Liver (tissue), 9 donors: ENCODE measurements around the gene LRGUK. TPM values are rescaled to one million over a fixed set of nuclear protein-coding genes. Genes with fewer than 3 reads are reported as not detected.

Source experiments
- DNase-seq: peaks from one replicate; pipeline ENCODE4 v3.0.0-alpha.2; 2017; ENCODE audit warnings: low spot score
- H3K27ac ChIP-seq, 2 donors: one replicate each; pipeline ENCODE4 v1.7.0; 2013; ENCODE audit warnings: inconsistent platforms in 2 of 2, low read length in 2 of 2, control low read depth in 1 of 2, low read depth in 1 of 2, mild to moderate bottlenecking in 1 of 2
- H3K27me3 ChIP-seq, 4 donors: one replicate each; pipeline versions ENCODE4 v1.6.1 to v1.7.0; 2013; ENCODE audit warnings: low read length in 3 of 4, inconsistent platforms in 1 of 4, mild to moderate bottlenecking in 1 of 4, moderate library complexity in 1 of 4; ENCODE audit not compliant: control insufficient read depth in 4 of 4, insufficient read depth in 4 of 4
- H3K36me3 ChIP-seq, 4 donors: one replicate each; pipeline versions ENCODE4 v1.6.1 to v1.7.0; 2013; ENCODE audit warnings: low read length in 3 of 4, mild to moderate bottlenecking in 3 of 4, low read depth in 1 of 4, moderate library complexity in 1 of 4; ENCODE audit not compliant: control insufficient read depth in 4 of 4, insufficient read depth in 3 of 4
- H3K4me1 ChIP-seq, 4 donors: one replicate each; pipeline versions ENCODE4 v1.6.1 to v1.7.0; 2013; ENCODE audit warnings: low read length in 3 of 4, mild to moderate bottlenecking in 3 of 4, moderate library complexity in 1 of 4; ENCODE audit not compliant: control insufficient read depth in 4 of 4, insufficient read depth in 4 of 4
- H3K4me3 ChIP-seq, 3 donors: one replicate each; pipeline versions ENCODE4 v1.6.1 to v1.7.0; 2013; ENCODE audit warnings: low read length in 3 of 3, control low read depth in 1 of 3, low read depth in 1 of 3, mild to moderate bottlenecking in 1 of 3
- H3K9ac ChIP-seq, 2 donors: one replicate each; pipeline ENCODE4 v1.7.0; 2013; ENCODE audit warnings: low read length in 2 of 2, mild to moderate bottlenecking in 2 of 2, moderate library complexity in 2 of 2, control low read depth in 1 of 2, low read depth in 1 of 2
- H3K9me3 ChIP-seq, 4 donors: one replicate each; pipeline versions ENCODE4 v1.6.1 to v1.7.0; 2013; ENCODE audit warnings: low read length in 3 of 4; ENCODE audit not compliant: control insufficient read depth in 4 of 4
- EGR1 ChIP-seq, 2 donors: IDR thresholded peaks; 2 replicates each; pipeline ENCODE4 v1.6.1; 2016 to 2018; ENCODE audit warnings: antibody characterized with exemption in 2 of 2, low read depth in 2 of 2
- FOXA1 ChIP-seq: IDR thresholded peaks from 2 replicates; pipeline ENCODE4 v1.6.1; 2016; ENCODE audit warnings: antibody characterized with exemption
- FOXA2 ChIP-seq: IDR thresholded peaks from 2 replicates; pipeline ENCODE4 v1.6.1; 2016; ENCODE audit warnings: antibody characterized with exemption
- GABPA ChIP-seq, 2 donors: IDR thresholded peaks in 1 of 2; conservative IDR thresholded peaks in 1 of 2; 2 replicates each; pipeline ENCODE4 v1.6.1; 2016; ENCODE audit warnings: antibody characterized with exemption in 2 of 2, mild to moderate bottlenecking in 1 of 2, moderate library complexity in 1 of 2
- HNF4A ChIP-seq, 2 donors: conservative IDR thresholded peaks; 2 replicates each; pipeline ENCODE4 v1.6.1; 2016; ENCODE audit warnings: antibody characterized with exemption in 2 of 2, mild to moderate bottlenecking in 2 of 2
- HNF4G ChIP-seq: IDR thresholded peaks from 2 replicates; pipeline ENCODE4 v1.6.1; 2016; ENCODE audit warnings: antibody characterized with exemption
- JUND ChIP-seq, 2 donors: IDR thresholded peaks; 2 replicates each; pipeline ENCODE4 v1.6.1; 2016; ENCODE audit warnings: antibody characterized with exemption in 2 of 2
- MAX ChIP-seq: IDR thresholded peaks from 2 replicates; pipeline ENCODE4 v1.6.1; 2016; ENCODE audit warnings: antibody characterized with exemption
- NR2F2 ChIP-seq: IDR thresholded peaks from 2 replicates; pipeline ENCODE4 v1.6.1; 2016; ENCODE audit warnings: antibody characterized with exemption
- RAD21 ChIP-seq, 2 donors: IDR thresholded peaks; 2 replicates each; pipeline ENCODE4 v1.6.1; 2016; ENCODE audit warnings: antibody characterized with exemption in 2 of 2, mild to moderate bottlenecking in 2 of 2
- RXRA ChIP-seq, 2 donors: IDR thresholded peaks; 2 replicates each; pipeline ENCODE4 v1.6.1; 2017 to 2018; ENCODE audit warnings: antibody characterized with exemption in 2 of 2, mild to moderate bottlenecking in 1 of 2
- SP1 ChIP-seq: IDR thresholded peaks from 2 replicates; pipeline ENCODE4 v1.6.1; 2018; ENCODE audit warnings: antibody characterized with exemption, mild to moderate bottlenecking
- TAF1 ChIP-seq: conservative IDR thresholded peaks from 2 replicates; pipeline ENCODE4 v1.6.1; 2016; ENCODE audit warnings: antibody characterized with exemption, mild to moderate bottlenecking
- YY1 ChIP-seq: IDR thresholded peaks from 2 replicates; pipeline ENCODE4 v1.6.1; 2016; ENCODE audit warnings: antibody characterized with exemption, mild to moderate bottlenecking
- ZBTB33 ChIP-seq: IDR thresholded peaks from 2 replicates; pipeline ENCODE4 v1.6.1; 2016; ENCODE audit warnings: antibody characterized with exemption
- WGBS: extraction: QIAGEN DNeasy Blood & Tissue Kit; methylation state at CpG from one replicate; pipeline ENCODE4 v1.1.7; 2013; 5-methylcytosine and 5-hydroxymethylcytosine counted together
- polyA plus RNA-seq, 2 donors: library from polyadenylated mRNA; stranded (reverse) in 1 of 2; unstranded in 1 of 2; fragments of 200-250 nt in 1 of 2; fragments of >200 nt in 1 of 2; fragmentation: Nextera tagmentation in 1 of 2; extraction: Ambion mirVana in 1 of 2; gene quantifications; one replicate each; pipeline versions ENCODE4 v1.2.1 to v1.2.3, GENCODE V29; 2013 to 2015
- total RNA-seq, 2 donors: library from RNA; depleted of rRNA; stranded (reverse); fragments of >200 nt; gene quantifications; one replicate each; pipeline ENCODE4 v1.2.3, GENCODE V29; 2014
- TF ChIP-seq, protein P1 (sequence below): IDR thresholded peaks from 2 replicates; pipeline ENCODE4 v1.6.1; 2016; ENCODE audit warnings: antibody characterized with exemption, mild to moderate bottlenecking
- TF ChIP-seq, protein P2 (sequence below): IDR thresholded peaks from 2 replicates; pipeline ENCODE4 v1.6.1; 2016; ENCODE audit warnings: antibody characterized with exemption
- TF ChIP-seq, protein P3 (sequence below): fragments of 150-350 bp; IDR thresholded peaks from 2 replicates; pipeline ENCODE4 v1.5.1; 2017; ENCODE audit warnings: improper control_type of control experiment, low read depth, low read length; ENCODE audit not compliant: missing input control
- donor health status: healthy.
- donor health status: healthy.
- donor health status: healthy.
- donor health status: healthy.
- donor health status: healthy.

LRGUK gene
- total and polyA plus RNA-seq, 4 donors: 0.03 to 0.50 (median 0.12) TPM

- 91% methylated on average over 5 of the region's 5 CpGs for WGBS
- peaks cover 2 to 13% (median 12%) of the 10 kb centered on the region in 4 donors for H3K4me1 ChIP-seq
- TF ChIP-seq NR2F2: no peak
- TF ChIP-seq MAX: no peak
- no peak for TF ChIP-seq FOXA1
- TF ChIP-seq, protein P1, sequence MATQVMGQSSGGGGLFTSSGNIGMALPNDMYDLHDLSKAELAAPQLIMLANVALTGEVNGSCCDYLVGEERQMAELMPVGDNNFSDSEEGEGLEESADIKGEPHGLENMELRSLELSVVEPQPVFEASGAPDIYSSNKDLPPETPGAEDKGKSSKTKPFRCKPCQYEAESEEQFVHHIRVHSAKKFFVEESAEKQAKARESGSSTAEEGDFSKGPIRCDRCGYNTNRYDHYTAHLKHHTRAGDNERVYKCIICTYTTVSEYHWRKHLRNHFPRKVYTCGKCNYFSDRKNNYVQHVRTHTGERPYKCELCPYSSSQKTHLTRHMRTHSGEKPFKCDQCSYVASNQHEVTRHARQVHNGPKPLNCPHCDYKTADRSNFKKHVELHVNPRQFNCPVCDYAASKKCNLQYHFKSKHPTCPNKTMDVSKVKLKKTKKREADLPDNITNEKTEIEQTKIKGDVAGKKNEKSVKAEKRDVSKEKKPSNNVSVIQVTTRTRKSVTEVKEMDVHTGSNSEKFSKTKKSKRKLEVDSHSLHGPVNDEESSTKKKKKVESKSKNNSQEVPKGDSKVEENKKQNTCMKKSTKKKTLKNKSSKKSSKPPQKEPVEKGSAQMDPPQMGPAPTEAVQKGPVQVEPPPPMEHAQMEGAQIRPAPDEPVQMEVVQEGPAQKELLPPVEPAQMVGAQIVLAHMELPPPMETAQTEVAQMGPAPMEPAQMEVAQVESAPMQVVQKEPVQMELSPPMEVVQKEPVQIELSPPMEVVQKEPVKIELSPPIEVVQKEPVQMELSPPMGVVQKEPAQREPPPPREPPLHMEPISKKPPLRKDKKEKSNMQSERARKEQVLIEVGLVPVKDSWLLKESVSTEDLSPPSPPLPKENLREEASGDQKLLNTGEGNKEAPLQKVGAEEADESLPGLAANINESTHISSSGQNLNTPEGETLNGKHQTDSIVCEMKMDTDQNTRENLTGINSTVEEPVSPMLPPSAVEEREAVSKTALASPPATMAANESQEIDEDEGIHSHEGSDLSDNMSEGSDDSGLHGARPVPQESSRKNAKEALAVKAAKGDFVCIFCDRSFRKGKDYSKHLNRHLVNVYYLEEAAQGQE: no peak
- TF ChIP-seq, protein P2, sequence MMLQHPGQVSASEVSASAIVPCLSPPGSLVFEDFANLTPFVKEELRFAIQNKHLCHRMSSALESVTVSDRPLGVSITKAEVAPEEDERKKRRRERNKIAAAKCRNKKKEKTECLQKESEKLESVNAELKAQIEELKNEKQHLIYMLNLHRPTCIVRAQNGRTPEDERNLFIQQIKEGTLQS: no peak
- no peak for TF ChIP-seq HNF4A (conservative IDR thresholded peaks at IDR 0.05)
- no peak for TF ChIP-seq FOXA2
- no peak for TF ChIP-seq HNF4G
- TF ChIP-seq EGR1 (IDR thresholded peaks at IDR 0.05; ENCODE audit: low read depth in 2 of 2): no peak
- no peak for TF ChIP-seq YY1
- TF ChIP-seq JUND (IDR thresholded peaks at IDR 0.05): no peak
- TF ChIP-seq RAD21 (IDR thresholded peaks at IDR 0.05): no peak
- no peak for TF ChIP-seq TAF1
- TF ChIP-seq ZBTB33: no peak
- no peak for TF ChIP-seq SP1
Measured at GRCh38 chr7:134126146-134126545, 994 bp upstream of the LRGUK start.

GRCh38 chr7:134126596-134126965, 559 bp upstream of the LRGUK start:
- 35% methylated on average over 6 of the region's 6 CpGs for WGBS
- DNase-seq: no peak
- Histone ChIP-seq H3K4me1 (peaks cover 2 to 13% (median 12%) of the 10 kb centered on the region in 4 donors), H3K27ac (no peak overlapping the region), H3K9ac (no peak overlapping the region), H3K4me3 (peak overlapping the region; percentile 50 to 99 (median 75)), H3K27me3 (no peaks in the 10 kb centered on the region), H3K9me3 (no peaks in the 10 kb centered on the region), H3K36me3 (no peaks in the 10 kb centered on the region)
- TF ChIP-seq TAF1 (no peak), SP1 (no peak), GABPA (IDR thresholded peaks at IDR 0.05 in 1 of 2, conservative IDR thresholded peaks at IDR 0.05 in 1 of 2) (no peak), YY1 (no peak), EGR1 (IDR thresholded peaks at IDR 0.05; ENCODE audit: low read depth in 2 of 2) (no peak), HNF4G (no peak), FOXA2 (no peak), JUND (IDR thresholded peaks at IDR 0.05) (no peak), RXRA (IDR thresholded peaks at IDR 0.05) (no peak), ZBTB33 (no peak), NR2F2 (no peak)
- TF ChIP-seq, protein P3, sequence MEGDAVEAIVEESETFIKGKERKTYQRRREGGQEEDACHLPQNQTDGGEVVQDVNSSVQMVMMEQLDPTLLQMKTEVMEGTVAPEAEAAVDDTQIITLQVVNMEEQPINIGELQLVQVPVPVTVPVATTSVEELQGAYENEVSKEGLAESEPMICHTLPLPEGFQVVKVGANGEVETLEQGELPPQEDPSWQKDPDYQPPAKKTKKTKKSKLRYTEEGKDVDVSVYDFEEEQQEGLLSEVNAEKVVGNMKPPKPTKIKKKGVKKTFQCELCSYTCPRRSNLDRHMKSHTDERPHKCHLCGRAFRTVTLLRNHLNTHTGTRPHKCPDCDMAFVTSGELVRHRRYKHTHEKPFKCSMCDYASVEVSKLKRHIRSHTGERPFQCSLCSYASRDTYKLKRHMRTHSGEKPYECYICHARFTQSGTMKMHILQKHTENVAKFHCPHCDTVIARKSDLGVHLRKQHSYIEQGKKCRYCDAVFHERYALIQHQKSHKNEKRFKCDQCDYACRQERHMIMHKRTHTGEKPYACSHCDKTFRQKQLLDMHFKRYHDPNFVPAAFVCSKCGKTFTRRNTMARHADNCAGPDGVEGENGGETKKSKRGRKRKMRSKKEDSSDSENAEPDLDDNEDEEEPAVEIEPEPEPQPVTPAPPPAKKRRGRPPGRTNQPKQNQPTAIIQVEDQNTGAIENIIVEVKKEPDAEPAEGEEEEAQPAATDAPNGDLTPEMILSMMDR: no peak
- TF ChIP-seq, protein P1: no peak
- TF ChIP-seq, protein P2: no peak

More at GRCh38 chr7:134126146-134126545, 994 bp upstream of the LRGUK start:
- Histone ChIP-seq H3K27ac (no peak overlapping the region), H3K9ac (no peak overlapping the region), H3K4me3 (no peak overlapping the region), H3K27me3 (no peaks in the 10 kb centered on the region), H3K36me3 (no peaks in the 10 kb centered on the region), H3K9me3 (no peaks in the 10 kb centered on the region)
- DNase-seq: no peak
